Iris pigment epithelial cell (primary cell): ENCODE results near the gene HTT-AS.
A peak's percentile ranks its signal among the peaks of the same experiment; 100 is the strongest.
"Not testable (repeated sequence)": the region's sequence is repeated elsewhere in the genome, so short reads cannot be mapped to it uniquely, and the experiment has no call there.

ENCODE experiments used
- DNase-seq: peaks from one replicate; pipeline ENCODE4 v3.0.0-alpha.2; 2011; ENCODE audit warnings: low read depth

HTT-AS gene

GRCh38 chr4:3074078-3074845, at the start of gene HTT-AS, which contains the start of gene HTT:
TSS of gene HTT-AS (minus strand) at chr4:3074538.
TSS of gene HTT (plus strand) at chr4:3074681. CDS start at chr4:3074826, 145 bp downstream.
- DNase-seq, result peak; percentile 92

- peak; percentile 90 for DNase-seq
Measured at GRCh38 chr4:3123181-3123671, 48.9 kb upstream of the HTT-AS start.

GRCh38 chr4:3122081-3122563, 47.8 kb upstream of the HTT-AS start:
- DNase-seq, result peak; percentile 92

GRCh38 chr4:3121596-3121995, 47.3 kb upstream of the HTT-AS start:
- DNase-seq, result no peak

GRCh38 chr4:3121110-3121509, 46.8 kb upstream of the HTT-AS start:
- no peak for DNase-seq

- DNase-seq, result no peak
Measured at GRCh38 chr4:3119464-3119863, 45.1 kb upstream of the HTT-AS start.

GRCh38 chr4:3118312-3118711, 44.0 kb upstream of the HTT-AS start:
- no peak for DNase-seq

GRCh38 chr4:3116955-3117354, 42.6 kb upstream of the HTT-AS start:
- DNase-seq, result no peak

- DNase-seq, result peak; percentile 90
Measured at GRCh38 chr4:3115637-3116270, 41.4 kb upstream of the HTT-AS start.

- no peak for DNase-seq
Measured at GRCh38 chr4:3114377-3114776, 40.0 kb upstream of the HTT-AS start.

- peak; percentile 44 for DNase-seq
Measured at GRCh38 chr4:3112609-3113469, 38.5 kb upstream of the HTT-AS start.

- peak; percentile 88 for DNase-seq
Measured at GRCh38 chr4:3112201-3112600, 37.9 kb upstream of the HTT-AS start.

GRCh38 chr4:3111461-3111860, 37.1 kb upstream of the HTT-AS start:
- peak; percentile 81 for DNase-seq

GRCh38 chr4:3108211-3108610, 33.9 kb upstream of the HTT-AS start:
- DNase-seq, result peak; percentile 83

GRCh38 chr4:3107691-3108121, 33.4 kb upstream of the HTT-AS start:
- peak; percentile 69 for DNase-seq

- no peak for DNase-seq
Measured at GRCh38 chr4:3107271-3107670, 32.9 kb upstream of the HTT-AS start.

- peak; percentile 89 for DNase-seq
Measured at GRCh38 chr4:3106339-3107186, 32.2 kb upstream of the HTT-AS start.

GRCh38 chr4:3098346-3098745, 24.0 kb upstream of the HTT-AS start:
- DNase-seq, result no peak

- no peak for DNase-seq
Measured at GRCh38 chr4:3096202-3096601, 21.9 kb upstream of the HTT-AS start.

- DNase-seq, result not testable (repeated sequence)
Measured at GRCh38 chr4:3094701-3095100, 20.4 kb upstream of the HTT-AS start.

GRCh38 chr4:3091464-3091863, 17.1 kb upstream of the HTT-AS start:
- DNase-seq, result no peak
